ENCODE measurements around the gene RETREG2.

DNA sequence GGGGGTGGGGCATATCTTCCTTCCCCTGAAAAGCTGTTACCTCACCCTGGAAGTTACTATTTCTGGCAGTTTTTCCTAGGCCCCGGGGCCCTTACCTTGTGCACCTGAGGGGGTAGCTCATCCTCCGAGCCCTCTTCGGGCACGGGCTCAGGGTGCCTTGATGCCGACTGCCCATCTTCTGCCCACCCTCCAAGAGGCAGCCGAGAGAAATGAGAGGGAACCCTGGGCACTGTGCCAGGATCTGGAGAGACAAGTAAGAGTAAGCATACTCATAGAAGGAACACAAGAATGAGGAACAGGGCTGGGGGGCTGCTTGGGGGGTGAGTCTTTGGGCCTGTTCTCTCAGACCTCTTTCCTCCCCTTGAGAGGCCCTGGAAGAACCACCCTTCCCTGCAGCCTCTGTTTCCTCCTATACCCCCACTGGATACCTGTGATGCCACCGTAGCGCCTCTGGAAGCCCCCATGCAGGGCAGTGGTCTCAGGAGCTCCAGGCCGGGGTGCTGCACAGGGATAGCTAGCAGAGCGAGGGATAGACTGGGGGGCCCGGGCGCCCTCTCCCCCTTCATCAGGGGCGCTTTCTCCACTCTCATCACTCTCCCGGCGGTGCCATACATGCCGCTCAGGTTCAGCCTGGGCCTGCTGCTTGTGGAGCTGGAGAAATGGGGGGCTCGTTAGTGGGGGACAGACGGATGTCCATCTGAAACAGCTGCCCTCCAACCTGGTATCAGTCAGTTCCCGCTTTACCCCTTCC, 42.8 kb downstream of the RETREG2 start:
- TF ChIP-seq, protein P1, sequence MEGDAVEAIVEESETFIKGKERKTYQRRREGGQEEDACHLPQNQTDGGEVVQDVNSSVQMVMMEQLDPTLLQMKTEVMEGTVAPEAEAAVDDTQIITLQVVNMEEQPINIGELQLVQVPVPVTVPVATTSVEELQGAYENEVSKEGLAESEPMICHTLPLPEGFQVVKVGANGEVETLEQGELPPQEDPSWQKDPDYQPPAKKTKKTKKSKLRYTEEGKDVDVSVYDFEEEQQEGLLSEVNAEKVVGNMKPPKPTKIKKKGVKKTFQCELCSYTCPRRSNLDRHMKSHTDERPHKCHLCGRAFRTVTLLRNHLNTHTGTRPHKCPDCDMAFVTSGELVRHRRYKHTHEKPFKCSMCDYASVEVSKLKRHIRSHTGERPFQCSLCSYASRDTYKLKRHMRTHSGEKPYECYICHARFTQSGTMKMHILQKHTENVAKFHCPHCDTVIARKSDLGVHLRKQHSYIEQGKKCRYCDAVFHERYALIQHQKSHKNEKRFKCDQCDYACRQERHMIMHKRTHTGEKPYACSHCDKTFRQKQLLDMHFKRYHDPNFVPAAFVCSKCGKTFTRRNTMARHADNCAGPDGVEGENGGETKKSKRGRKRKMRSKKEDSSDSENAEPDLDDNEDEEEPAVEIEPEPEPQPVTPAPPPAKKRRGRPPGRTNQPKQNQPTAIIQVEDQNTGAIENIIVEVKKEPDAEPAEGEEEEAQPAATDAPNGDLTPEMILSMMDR (IDR thresholded peaks at IDR 0.05): no peak
- TF ChIP-seq POLR2A (IDR thresholded peaks at IDR 0.05): no peak
